AG10803 (cell line): ENCODE results near the gene COG8.

Source experiments
- DNase-seq: peaks from one replicate; pipeline ENCODE4 v3.0.0; 2010; ENCODE audit warnings: low read depth
- H3K4me3 ChIP-seq: 2 replicates; pipeline ENCODE4 v1.5.1; 2011; ENCODE audit warnings: mild to moderate bottlenecking, low read length, control low read depth
- CTCF ChIP-seq: conservative IDR thresholded peaks from 2 replicates; pipeline ENCODE4 v1.5.1; 2011; ENCODE audit warnings: mild to moderate bottlenecking, low read length, control low read depth, inconsistent platforms

COG8 gene

GRCh38 chr16:69314534-69314933 is 24.8 kb downstream of the COG8 start:
- no peak for TF ChIP-seq CTCF
- H3K4me3 ChIP-seq = no peak overlapping the region
- no peak for DNase-seq

GRCh38 chr16:69313469-69313868 is 25.9 kb downstream of the COG8 start:
- no peak for DNase-seq
- TF ChIP-seq CTCF = no peak
- H3K4me3 ChIP-seq = no peak overlapping the region

GRCh38 chr16:69311533-69312387 is 27.6 kb downstream of the COG8 start:
- DNase-seq = peak; percentile 28
- no peak for TF ChIP-seq CTCF
- H3K4me3 ChIP-seq = peak overlapping the region; percentile 86

- peak within 1 kb of the TSS; percentile 86 for H3K4me3 ChIP-seq
- peak; percentile 62 for TF ChIP-seq CTCF
- peak; percentile 95 for DNase-seq
Measured at GRCh38 chr16:69310653-69311532, 28.5 kb downstream of the COG8 start, which contains the start of gene VPS4A. Gene VPS4A, plus strand, starts transcription at chr16:69311350. Its CDS starts 162 bp downstream, at chr16:69311512.

- no peak overlapping the region for H3K4me3 ChIP-seq
- DNase-seq = no peak
- TF ChIP-seq CTCF = no peak
Measured at GRCh38 chr16:69309316-69309715, 30.0 kb downstream of the COG8 start.

GRCh38 chr16:69307856-69308255 is 31.5 kb downstream of the COG8 start:
- DNase-seq = no peak
- H3K4me3 ChIP-seq = no peak overlapping the region
- TF ChIP-seq CTCF = no peak
